Measurements from ENCODE around the gene CUEDC1. TPM values are rescaled to one million over a fixed set of nuclear protein-coding genes. Genes with fewer than 3 reads are reported as not detected.

The CUEDC1 gene
- total and polyA plus RNA-seq, 5 donors from 2014 or later = not detected

DNA sequence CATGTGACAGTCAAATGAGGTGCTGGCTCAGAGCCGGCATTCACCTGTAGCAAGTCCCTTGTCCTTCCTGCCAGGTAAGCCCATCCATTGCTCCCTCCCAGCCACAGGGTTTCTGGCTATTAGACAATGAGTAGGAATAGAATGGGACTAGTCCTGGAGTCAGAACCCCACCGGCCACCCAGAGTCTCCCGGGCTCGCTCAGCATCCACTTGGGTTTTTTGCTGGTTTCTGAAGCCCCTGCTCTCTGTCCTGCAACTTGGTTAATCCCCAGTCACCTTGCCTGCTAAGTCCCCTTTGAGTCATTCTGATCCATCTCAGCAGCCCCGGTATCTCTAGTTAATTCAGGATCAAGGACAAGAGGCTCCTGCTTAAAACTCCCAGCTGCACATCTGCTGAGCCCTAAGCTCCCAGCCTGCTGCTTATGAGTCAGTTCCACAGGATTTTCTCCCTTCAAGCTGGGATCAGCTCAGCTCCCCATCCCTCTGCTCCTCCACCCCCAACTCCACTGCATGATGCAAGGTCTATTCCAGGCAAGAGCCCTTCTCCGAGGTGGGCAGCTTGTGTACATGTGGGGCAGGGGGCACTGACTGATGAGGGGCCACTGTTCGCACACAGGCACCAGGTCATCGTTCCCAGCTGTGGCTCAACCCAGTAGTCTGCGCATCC is 85.5 kb downstream of the CUEDC1 start:
- Histone ChIP-seq H3K27me3 (ENCODE audit: control insufficient read depth, insufficient read depth, low read length) (no peaks in the 10 kb centered on the region), H3K36me3 (ENCODE audit: control insufficient read depth, insufficient read depth, low read length) (no peaks in the 10 kb centered on the region), H3K27ac (ENCODE audit: insufficient read depth, low read length, poor library complexity, severe bottlenecking) (no peak overlapping the region), H3K4me1 (ENCODE audit: control insufficient read depth, insufficient read depth, low read length, poor library complexity, severe bottlenecking) (no peaks in the 10 kb centered on the region), H3K9me3 (ENCODE audit: control insufficient read depth in 2 of 2, low read length in 2 of 2) (no peaks in the 10 kb centered on the region), H3K4me3 (ENCODE audit: low read depth, low read length) (no peak overlapping the region)
- Mint-ChIP-seq H3K4me3 (no peak overlapping the region), H3K27me3 (peaks cover 14% of the 10 kb centered on the region), H3K27ac (no peak overlapping the region), H3K9me3 (no peaks in the 10 kb centered on the region), H3K36me3 (no peaks in the 10 kb centered on the region), H3K4me1 (peaks cover 0 to 11% (median 2%) of the 10 kb centered on the region in 4 donors)
- ATAC-seq (ENCODE audit: low read depth in 2 of 2) (no peak), DNase-seq (no peak)

DNA sequence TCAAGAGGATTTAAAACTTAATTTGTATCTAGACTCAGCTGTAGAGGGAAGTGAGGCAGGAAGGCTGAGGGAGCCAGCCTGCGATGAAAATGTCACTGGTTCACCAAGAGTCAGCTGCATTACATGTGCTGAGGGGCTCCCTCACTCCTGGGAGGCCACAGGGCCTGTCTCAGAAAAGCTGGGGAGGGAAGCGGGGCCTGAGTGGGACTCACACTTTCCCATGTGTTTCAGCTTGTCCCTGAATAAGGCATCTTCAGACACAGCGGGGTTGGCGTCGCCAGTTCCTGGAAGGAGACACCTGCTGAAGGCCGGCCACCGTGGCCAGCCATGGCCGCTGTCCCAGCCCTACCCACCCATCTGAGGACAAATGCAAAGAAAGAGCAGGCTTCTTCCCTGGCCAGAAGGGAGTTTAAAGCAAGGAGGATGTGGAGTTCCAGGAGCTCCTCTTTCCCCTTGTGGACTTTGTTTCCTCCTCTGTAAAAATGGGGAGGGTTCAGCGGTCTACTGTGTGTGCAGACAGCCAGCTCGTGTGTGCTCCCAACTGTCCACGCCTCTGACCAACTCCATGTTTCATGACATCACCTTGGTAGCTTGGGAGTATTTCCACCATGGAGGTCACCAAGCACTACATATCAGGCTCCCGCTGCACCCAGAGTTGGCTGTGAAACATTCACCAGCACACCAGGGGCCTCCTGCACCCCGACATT is 86.1 kb downstream of the CUEDC1 start:
- Histone ChIP-seq H3K4me3 (ENCODE audit: low read depth, low read length) (no peak overlapping the region), H3K27ac (ENCODE audit: insufficient read depth, low read length, poor library complexity, severe bottlenecking) (no peak overlapping the region), H3K36me3 (ENCODE audit: control insufficient read depth, insufficient read depth, low read length) (no peaks in the 10 kb centered on the region), H3K27me3 (ENCODE audit: control insufficient read depth, insufficient read depth, low read length) (no peaks in the 10 kb centered on the region), H3K4me1 (ENCODE audit: control insufficient read depth, insufficient read depth, low read length, poor library complexity, severe bottlenecking) (no peaks in the 10 kb centered on the region), H3K9me3 (ENCODE audit: control insufficient read depth in 2 of 2, low read length in 2 of 2) (no peaks in the 10 kb centered on the region)
- H3K27me3 Mint-ChIP-seq = peaks cover 18% of the 10 kb centered on the region
- H3K9me3 Mint-ChIP-seq = no peaks in the 10 kb centered on the region
- H3K27ac Mint-ChIP-seq = peak overlapping the region in 1 of 3 donors; percentile 90
- no peaks in the 10 kb centered on the region for H3K36me3 Mint-ChIP-seq
- no peak for ATAC-seq (ENCODE audit: low read depth in 2 of 2)
- DNase-seq = no peak
- H3K4me1 Mint-ChIP-seq = peaks cover 0 to 8% (median 1%) of the 10 kb centered on the region in 4 donors
- no peak overlapping the region for H3K4me3 Mint-ChIP-seq

DNA sequence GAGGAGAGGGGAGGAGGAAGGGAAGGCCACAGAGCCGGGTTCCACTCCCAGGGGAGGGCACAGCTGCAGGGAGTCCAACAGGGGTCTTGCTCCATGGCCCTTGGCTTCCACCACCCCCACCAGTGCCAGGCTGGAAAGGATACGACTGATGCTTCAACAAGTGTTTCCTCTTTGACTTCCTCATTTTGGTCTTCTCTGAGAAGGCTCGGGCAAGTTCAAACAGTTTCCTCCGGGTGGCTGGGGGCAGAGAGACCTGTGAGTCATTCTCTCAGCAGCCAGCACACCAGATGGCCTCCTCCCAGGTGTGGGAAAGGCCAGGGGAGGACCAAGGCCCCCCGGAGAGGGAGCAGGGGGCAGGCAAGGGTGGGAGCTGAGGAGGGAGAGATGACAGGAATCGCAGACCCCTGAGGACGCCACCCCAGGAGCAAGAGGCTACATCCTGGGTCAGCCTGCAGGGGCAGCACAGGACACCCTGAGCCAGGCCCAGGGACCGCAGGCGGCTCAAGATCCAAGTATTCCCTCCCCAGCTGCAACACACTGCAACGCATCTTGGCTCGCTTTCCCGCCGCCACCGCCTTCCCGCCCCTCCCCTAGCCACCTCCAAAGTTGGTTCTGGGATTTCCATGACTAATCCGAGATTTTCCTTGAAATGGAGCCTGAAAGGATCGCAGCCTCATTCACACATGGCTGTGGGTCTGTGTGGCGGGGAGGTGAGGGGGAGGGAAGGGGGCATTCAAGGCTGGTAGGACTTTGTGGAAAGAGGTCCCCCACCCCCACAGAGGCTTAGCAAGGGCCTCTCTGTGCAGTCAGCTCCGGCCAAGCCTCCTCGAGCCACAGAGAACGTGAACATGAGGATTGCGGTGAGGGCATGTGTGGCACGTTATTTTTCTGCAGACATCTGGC is 87.0 kb downstream of the CUEDC1 start:
- DNase-seq = peak in 1 of 3 donors; percentile 67

DNA sequence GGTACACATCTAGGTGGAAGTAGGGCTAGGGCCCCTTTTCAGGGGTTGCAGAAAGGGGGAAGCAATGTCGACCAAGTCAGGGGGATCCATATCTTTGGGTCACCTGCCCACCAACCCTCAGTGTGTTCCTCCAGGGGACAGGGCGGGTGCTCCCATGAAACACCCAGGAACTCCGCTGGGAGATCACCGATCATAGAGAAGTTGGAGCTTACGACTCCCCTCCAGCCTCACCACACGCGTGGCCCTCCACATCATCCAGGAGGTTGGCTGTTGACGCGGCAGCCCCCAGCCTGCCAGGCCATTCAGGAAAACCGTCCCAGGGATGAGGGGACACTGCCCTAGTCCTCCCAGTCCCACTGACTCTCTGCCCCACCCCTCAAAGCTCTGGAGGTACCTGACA is 88.1 kb downstream of the CUEDC1 start:
- Mint-ChIP-seq H3K4me3 (no peak overlapping the region), H3K4me1 (peaks cover 0 to 7% (median under 1%) of the 10 kb centered on the region in 4 donors), H3K9me3 (no peaks in the 10 kb centered on the region), H3K27ac (no peak overlapping the region), H3K27me3 (peaks cover 27% of the 10 kb centered on the region), H3K36me3 (no peaks in the 10 kb centered on the region)
- Histone ChIP-seq H3K27ac (ENCODE audit: insufficient read depth, low read length, poor library complexity, severe bottlenecking) (no peak overlapping the region), H3K4me3 (ENCODE audit: low read depth, low read length) (no peak overlapping the region), H3K27me3 (ENCODE audit: control insufficient read depth, insufficient read depth, low read length) (no peaks in the 10 kb centered on the region), H3K4me1 (ENCODE audit: control insufficient read depth, insufficient read depth, low read length, poor library complexity, severe bottlenecking) (no peaks in the 10 kb centered on the region), H3K9me3 (ENCODE audit: control insufficient read depth in 2 of 2, low read length in 2 of 2) (no peaks in the 10 kb centered on the region), H3K36me3 (ENCODE audit: control insufficient read depth, insufficient read depth, low read length) (no peaks in the 10 kb centered on the region)
- no peak for DNase-seq
- no peak for ATAC-seq (ENCODE audit: low read depth in 2 of 2)

More for the DNA sequence above, 87.0 kb downstream of the CUEDC1 start:
- Mint-ChIP-seq H3K27ac (peak overlapping the region in 1 of 3 donors; percentile 90), H3K36me3 (no peaks in the 10 kb centered on the region), H3K27me3 (peaks cover 18% of the 10 kb centered on the region), H3K4me1 (peaks cover 0 to 7% (median under 1%) of the 10 kb centered on the region in 4 donors), H3K9me3 (no peaks in the 10 kb centered on the region), H3K4me3 (peak overlapping the region in 1 of 4 donors; percentile 38)
- Histone ChIP-seq H3K4me1 (ENCODE audit: control insufficient read depth, insufficient read depth, low read length, poor library complexity, severe bottlenecking) (no peaks in the 10 kb centered on the region), H3K27me3 (ENCODE audit: control insufficient read depth, insufficient read depth, low read length) (no peaks in the 10 kb centered on the region), H3K4me3 (ENCODE audit: low read depth, low read length) (no peak overlapping the region), H3K9me3 (ENCODE audit: control insufficient read depth in 2 of 2, low read length in 2 of 2) (no peaks in the 10 kb centered on the region), H3K27ac (ENCODE audit: insufficient read depth, low read length, poor library complexity, severe bottlenecking) (no peak overlapping the region), H3K36me3 (ENCODE audit: control insufficient read depth, insufficient read depth, low read length) (no peaks in the 10 kb centered on the region)
- ATAC-seq (ENCODE audit: low read depth in 2 of 2) = peak; percentile 69 to 70

DNA sequence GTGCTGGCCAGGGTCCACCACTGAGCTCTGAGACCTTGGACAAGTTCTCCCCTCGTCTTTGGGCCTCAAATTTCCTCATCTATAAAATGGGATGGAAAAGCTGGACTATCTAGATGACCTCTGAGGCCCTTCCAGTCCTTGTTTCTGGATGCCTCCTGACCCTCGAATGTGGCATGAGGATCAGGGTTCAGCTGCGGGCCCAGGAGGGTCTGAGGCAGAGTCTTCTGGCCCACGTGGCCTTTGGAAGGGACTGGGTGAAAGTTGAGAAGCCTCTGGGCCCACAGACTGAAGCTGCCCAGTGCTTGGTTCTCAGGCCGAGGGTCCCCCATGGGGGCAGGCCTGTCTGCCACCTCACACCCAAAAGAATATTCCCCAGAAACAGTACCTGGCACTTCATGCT is 88.5 kb downstream of the CUEDC1 start:
- Mint-ChIP-seq H3K27me3 (peaks cover 26% of the 10 kb centered on the region), H3K27ac (no peak overlapping the region), H3K9me3 (no peaks in the 10 kb centered on the region), H3K4me1 (peaks cover 0 to 7% (median under 1%) of the 10 kb centered on the region in 4 donors), H3K36me3 (no peaks in the 10 kb centered on the region), H3K4me3 (no peak overlapping the region)
- Histone ChIP-seq H3K27ac (ENCODE audit: insufficient read depth, low read length, poor library complexity, severe bottlenecking) (no peak overlapping the region), H3K27me3 (ENCODE audit: control insufficient read depth, insufficient read depth, low read length) (no peaks in the 10 kb centered on the region), H3K9me3 (ENCODE audit: control insufficient read depth in 2 of 2, low read length in 2 of 2) (no peaks in the 10 kb centered on the region), H3K4me3 (ENCODE audit: low read depth, low read length) (no peak overlapping the region), H3K4me1 (ENCODE audit: control insufficient read depth, insufficient read depth, low read length, poor library complexity, severe bottlenecking) (peaks cover 4% of the 10 kb centered on the region), H3K36me3 (ENCODE audit: control insufficient read depth, insufficient read depth, low read length) (no peaks in the 10 kb centered on the region)
- DNase-seq = no peak
- ATAC-seq (ENCODE audit: low read depth in 2 of 2) = no peak

DNA sequence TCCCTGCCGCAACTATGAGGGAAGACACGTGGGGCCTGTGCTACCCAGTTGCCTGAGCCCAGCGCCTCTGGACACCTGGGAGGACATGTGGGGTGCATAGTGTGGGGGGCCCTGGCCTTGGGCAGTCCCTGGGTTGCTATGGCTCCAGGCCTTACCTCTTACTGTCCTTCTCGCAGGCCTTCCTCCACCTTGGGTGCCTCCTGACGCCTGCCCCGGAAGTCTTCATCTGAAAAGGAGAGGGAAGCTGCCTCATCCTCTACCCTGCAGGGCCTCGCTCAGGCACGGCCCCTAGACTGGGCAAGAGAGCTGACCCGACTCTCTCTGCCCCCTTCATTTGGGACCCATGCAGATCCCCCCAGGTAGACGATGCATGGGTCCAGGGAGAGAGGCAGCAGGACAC is 88.9 kb downstream of the CUEDC1 start:
- Histone ChIP-seq H3K4me3 (ENCODE audit: low read depth, low read length) (no peak overlapping the region), H3K9me3 (ENCODE audit: control insufficient read depth in 2 of 2, low read length in 2 of 2) (no peaks in the 10 kb centered on the region), H3K27me3 (ENCODE audit: control insufficient read depth, insufficient read depth, low read length) (no peaks in the 10 kb centered on the region), H3K36me3 (ENCODE audit: control insufficient read depth, insufficient read depth, low read length) (no peaks in the 10 kb centered on the region), H3K4me1 (ENCODE audit: control insufficient read depth, insufficient read depth, low read length, poor library complexity, severe bottlenecking) (peaks cover 8% of the 10 kb centered on the region), H3K27ac (ENCODE audit: insufficient read depth, low read length, poor library complexity, severe bottlenecking) (no peak overlapping the region)
- DNase-seq (no peak), ATAC-seq (ENCODE audit: low read depth in 2 of 2) (no peak)
- Mint-ChIP-seq H3K4me1 (peaks cover 0 to 8% (median under 1%) of the 10 kb centered on the region in 4 donors), H3K27ac (peak overlapping the region in 1 of 3 donors; percentile 36), H3K4me3 (no peak overlapping the region), H3K27me3 (peaks cover 24% of the 10 kb centered on the region), H3K36me3 (no peaks in the 10 kb centered on the region), H3K9me3 (no peaks in the 10 kb centered on the region)

DNA sequence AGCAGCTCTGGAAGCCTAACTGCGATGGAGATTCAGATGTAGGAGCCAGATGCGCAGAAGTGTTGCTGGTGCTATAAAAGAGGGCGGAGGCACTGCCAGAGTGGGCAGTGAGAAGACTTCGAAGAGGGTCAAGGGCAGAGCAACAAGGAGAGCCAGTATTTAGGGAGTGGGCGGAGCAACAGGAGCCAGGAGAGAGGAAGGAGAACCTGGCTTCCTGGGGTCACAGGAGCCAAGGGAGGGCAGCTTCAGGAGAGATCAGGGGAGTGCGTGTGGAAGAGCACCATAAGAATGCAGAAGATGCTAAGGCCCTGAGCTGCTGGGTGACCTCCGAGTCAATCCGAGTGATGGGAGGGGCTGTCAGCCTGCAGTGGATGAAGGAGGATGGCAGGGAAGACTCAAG is 90.9 kb downstream of the CUEDC1 start:
- ATAC-seq (ENCODE audit: low read depth in 2 of 2) (no peak), DNase-seq (no peak)
- Histone ChIP-seq H3K4me3 (ENCODE audit: low read depth, low read length) (no peak overlapping the region), H3K27me3 (ENCODE audit: control insufficient read depth, insufficient read depth, low read length) (peaks cover 9% of the 10 kb centered on the region), H3K27ac (ENCODE audit: insufficient read depth, low read length, poor library complexity, severe bottlenecking) (no peak overlapping the region), H3K4me1 (ENCODE audit: control insufficient read depth, insufficient read depth, low read length, poor library complexity, severe bottlenecking) (peaks cover 16% of the 10 kb centered on the region), H3K9me3 (ENCODE audit: control insufficient read depth in 2 of 2, low read length in 2 of 2) (no peaks in the 10 kb centered on the region), H3K36me3 (ENCODE audit: control insufficient read depth, insufficient read depth, low read length) (no peaks in the 10 kb centered on the region)
- no peak overlapping the region for H3K4me3 Mint-ChIP-seq
- H3K27me3 Mint-ChIP-seq = peaks cover 44% of the 10 kb centered on the region
- no peaks in the 10 kb centered on the region for H3K36me3 Mint-ChIP-seq
- peak overlapping the region in 1 of 3 donors; percentile 10 for H3K27ac Mint-ChIP-seq
- peaks cover 0 to 17% (median 10%) of the 10 kb centered on the region in 4 donors for H3K4me1 Mint-ChIP-seq
- peaks cover 0 to 1% (median 0%) of the 10 kb centered on the region in 7 donors for H3K9me3 Mint-ChIP-seq
